Activated naive CD8-positive, alpha-beta T cell treated with anti-CD3 and anti-CD28 coated beads, Interleukin-2, amount 50 U/mL, for 24 hours (primary cell): ENCODE data around the gene PTPRN.
A peak's percentile ranks its signal among the peaks of the same experiment; 100 is the strongest.

Source experiments
- ATAC-seq: fragments of 150-1000 bp; cut with Tn5 transposase; one replicate; pipeline ENCODE4 v1.10.0; 2021
- DNase-seq: peaks from one replicate; pipeline ENCODE4 v3.0.0; 2021
- H3K27ac Mint-ChIP-seq: one replicate; pipeline ENCODE4 v1.8.0; 2021; ENCODE audit warnings: mild to moderate bottlenecking, mixed read lengths
- H3K27me3 Mint-ChIP-seq: one replicate; pipeline ENCODE4 v1.8.0; 2021; ENCODE audit warnings: mixed read lengths
- H3K36me3 Mint-ChIP-seq: one replicate; pipeline ENCODE4 v1.8.0; 2021; ENCODE audit warnings: low read depth, mixed read lengths
- H3K4me1 Mint-ChIP-seq: one replicate; pipeline ENCODE4 v1.8.0; 2021; ENCODE audit warnings: mixed read lengths
- H3K4me3 Mint-ChIP-seq: one replicate; pipeline ENCODE4 v1.8.0; 2021; ENCODE audit warnings: mild to moderate bottlenecking, moderate library complexity, mixed read lengths
- H3K9me3 Mint-ChIP-seq: one replicate; pipeline ENCODE4 v1.8.0; 2021; ENCODE audit warnings: mixed read lengths

PTPRN gene

GRCh38 chr2:219309278-219309677 lies at the start of gene PTPRN:
PTPRN (minus strand) TSS chr2:219309401; CDS start chr2:219309332, 69 bp downstream.
- DNase-seq (no peak), ATAC-seq (peak; percentile 17)
- H3K9me3 Mint-ChIP-seq: no peaks in the 10 kb centered on the region
- H3K36me3 Mint-ChIP-seq: no peaks in the 10 kb centered on the region
- H3K27ac Mint-ChIP-seq: no peak within 1 kb of the TSS
- peaks cover 42% of the 10 kb centered on the region for H3K27me3 Mint-ChIP-seq
- H3K4me1 Mint-ChIP-seq: peaks cover 5% of the 10 kb centered on the region
- H3K4me3 Mint-ChIP-seq: peak within 1 kb of the TSS; percentile 19

GRCh38 chr2:219358170-219359075 lies 49.2 kb upstream of the PTPRN start:
- no peak overlapping the region for H3K27ac Mint-ChIP-seq
- peaks cover 4% of the 10 kb centered on the region for H3K36me3 Mint-ChIP-seq
- ATAC-seq (peak; percentile 38), DNase-seq (peak; percentile 20)
- H3K27me3 Mint-ChIP-seq: peaks cover 50% of the 10 kb centered on the region
- H3K4me3 Mint-ChIP-seq: no peak overlapping the region
- peaks cover 3% of the 10 kb centered on the region for H3K4me1 Mint-ChIP-seq
- H3K9me3 Mint-ChIP-seq: no peaks in the 10 kb centered on the region

GRCh38 chr2:219356834-219357233 lies 47.6 kb upstream of the PTPRN start:
- no peak for DNase-seq
- H3K36me3 Mint-ChIP-seq: no peaks in the 10 kb centered on the region
- peaks cover 52% of the 10 kb centered on the region for H3K27me3 Mint-ChIP-seq
- no peak for ATAC-seq
- H3K4me3 Mint-ChIP-seq: no peak overlapping the region
- H3K9me3 Mint-ChIP-seq: no peaks in the 10 kb centered on the region
- no peak overlapping the region for H3K27ac Mint-ChIP-seq
- peaks cover 3% of the 10 kb centered on the region for H3K4me1 Mint-ChIP-seq

- Mint-ChIP-seq H3K4me3 (no peak overlapping the region), H3K27me3 (peaks cover 40% of the 10 kb centered on the region), H3K9me3 (no peaks in the 10 kb centered on the region), H3K4me1 (peaks cover 3% of the 10 kb centered on the region), H3K36me3 (no peaks in the 10 kb centered on the region), H3K27ac (no peak overlapping the region)
- DNase-seq: no peak
- ATAC-seq: no peak
These were observed 45.4 kb upstream of the PTPRN start for GRCh38 chr2:219354582-219354981.

- Mint-ChIP-seq H3K27me3 (peaks cover 35% of the 10 kb centered on the region), H3K4me1 (no peaks in the 10 kb centered on the region), H3K4me3 (no peak overlapping the region), H3K36me3 (no peaks in the 10 kb centered on the region), H3K9me3 (no peaks in the 10 kb centered on the region), H3K27ac (no peak overlapping the region)
- ATAC-seq (no peak), DNase-seq (no peak)
These were observed 43.9 kb upstream of the PTPRN start for GRCh38 chr2:219353129-219353528.

- Mint-ChIP-seq H3K36me3 (no peaks in the 10 kb centered on the region), H3K4me1 (no peaks in the 10 kb centered on the region), H3K4me3 (no peak overlapping the region), H3K9me3 (no peaks in the 10 kb centered on the region), H3K27ac (no peak overlapping the region), H3K27me3 (peaks cover 34% of the 10 kb centered on the region)
- DNase-seq: peak; percentile 81
- ATAC-seq: peak; percentile 70
These were observed 43.3 kb upstream of the PTPRN start for GRCh38 chr2:219352448-219353023.

GRCh38 chr2:219350710-219351221 lies 41.6 kb upstream of the PTPRN start:
- DNase-seq (no peak), ATAC-seq (no peak)
- H3K9me3 Mint-ChIP-seq: no peaks in the 10 kb centered on the region
- H3K4me3 Mint-ChIP-seq: no peak overlapping the region
- H3K36me3 Mint-ChIP-seq: no peaks in the 10 kb centered on the region
- H3K27ac Mint-ChIP-seq: no peak overlapping the region
- no peaks in the 10 kb centered on the region for H3K4me1 Mint-ChIP-seq
- H3K27me3 Mint-ChIP-seq: peaks cover 31% of the 10 kb centered on the region

- no peak overlapping the region for H3K27ac Mint-ChIP-seq
- H3K27me3 Mint-ChIP-seq: peaks cover 31% of the 10 kb centered on the region
- H3K4me1 Mint-ChIP-seq: no peaks in the 10 kb centered on the region
- no peak for DNase-seq
- H3K9me3 Mint-ChIP-seq: no peaks in the 10 kb centered on the region
- no peaks in the 10 kb centered on the region for H3K36me3 Mint-ChIP-seq
- ATAC-seq: no peak
- no peak overlapping the region for H3K4me3 Mint-ChIP-seq
These were observed 41.0 kb upstream of the PTPRN start for GRCh38 chr2:219350215-219350614.

GRCh38 chr2:219344751-219345430 lies 35.7 kb upstream of the PTPRN start:
- no peak for ATAC-seq
- no peak overlapping the region for H3K27ac Mint-ChIP-seq
- DNase-seq: no peak
- no peak overlapping the region for H3K4me3 Mint-ChIP-seq
- H3K27me3 Mint-ChIP-seq: peaks cover 37% of the 10 kb centered on the region
- no peaks in the 10 kb centered on the region for H3K36me3 Mint-ChIP-seq
- H3K4me1 Mint-ChIP-seq: no peaks in the 10 kb centered on the region
- H3K9me3 Mint-ChIP-seq: no peaks in the 10 kb centered on the region

GRCh38 chr2:219335373-219335786 lies 26.2 kb upstream of the PTPRN start:
- no peak overlapping the region for H3K27ac Mint-ChIP-seq
- H3K36me3 Mint-ChIP-seq: peaks cover 3% of the 10 kb centered on the region
- peaks cover 2% of the 10 kb centered on the region for H3K4me1 Mint-ChIP-seq
- no peak overlapping the region for H3K4me3 Mint-ChIP-seq
- no peak for ATAC-seq
- H3K27me3 Mint-ChIP-seq: peaks cover 59% of the 10 kb centered on the region
- no peak for DNase-seq
- H3K9me3 Mint-ChIP-seq: peaks cover 19% of the 10 kb centered on the region

- no peak overlapping the region for H3K4me3 Mint-ChIP-seq
- H3K4me1 Mint-ChIP-seq: peaks cover 2% of the 10 kb centered on the region
- peaks cover 3% of the 10 kb centered on the region for H3K36me3 Mint-ChIP-seq
- ATAC-seq (no peak), DNase-seq (no peak)
- H3K27ac Mint-ChIP-seq: no peak overlapping the region
- peaks cover 57% of the 10 kb centered on the region for H3K27me3 Mint-ChIP-seq
- peaks cover 19% of the 10 kb centered on the region for H3K9me3 Mint-ChIP-seq
These were observed 24.9 kb upstream of the PTPRN start for GRCh38 chr2:219334076-219334475.

- peaks cover 3% of the 10 kb centered on the region for H3K36me3 Mint-ChIP-seq
- H3K27me3 Mint-ChIP-seq: peaks cover 56% of the 10 kb centered on the region
- H3K4me3 Mint-ChIP-seq: no peak within 1 kb of the TSS
- no peak for DNase-seq
- H3K9me3 Mint-ChIP-seq: peaks cover 19% of the 10 kb centered on the region
- no peak for ATAC-seq
- peaks cover 2% of the 10 kb centered on the region for H3K4me1 Mint-ChIP-seq
- no peak within 1 kb of the TSS for H3K27ac Mint-ChIP-seq
These were observed 23.3 kb upstream of the PTPRN start, which contains the start of gene RESP18 for GRCh38 chr2:219332542-219332941. RESP18 (minus strand) TSS chr2:219332744.

GRCh38 chr2:219331560-219332213 lies 22.5 kb upstream of the PTPRN start:
- Mint-ChIP-seq H3K4me1 (peaks cover 2% of the 10 kb centered on the region), H3K4me3 (no peak overlapping the region), H3K36me3 (peaks cover 2% of the 10 kb centered on the region), H3K27me3 (peaks cover 52% of the 10 kb centered on the region), H3K9me3 (peaks cover 18% of the 10 kb centered on the region), H3K27ac (no peak overlapping the region)
- DNase-seq: peak; percentile 32
- no peak for ATAC-seq

GRCh38 chr2:219327719-219328118 lies 18.5 kb upstream of the PTPRN start:
- Mint-ChIP-seq H3K36me3 (no peaks in the 10 kb centered on the region), H3K4me3 (no peak overlapping the region), H3K27me3 (peaks cover 38% of the 10 kb centered on the region), H3K9me3 (peaks cover 4% of the 10 kb centered on the region), H3K27ac (no peak overlapping the region), H3K4me1 (peaks cover 2% of the 10 kb centered on the region)
- ATAC-seq: no peak
- no peak for DNase-seq
